NCI-H2171 (cell line): ENCODE measurements around the gene S100A12.

Experiments used
- DNase-seq: peaks from one replicate; lab custom pipeline; 2025; lab: John Stamatoyannopoulos, UW

Gene S100A12

DNA sequence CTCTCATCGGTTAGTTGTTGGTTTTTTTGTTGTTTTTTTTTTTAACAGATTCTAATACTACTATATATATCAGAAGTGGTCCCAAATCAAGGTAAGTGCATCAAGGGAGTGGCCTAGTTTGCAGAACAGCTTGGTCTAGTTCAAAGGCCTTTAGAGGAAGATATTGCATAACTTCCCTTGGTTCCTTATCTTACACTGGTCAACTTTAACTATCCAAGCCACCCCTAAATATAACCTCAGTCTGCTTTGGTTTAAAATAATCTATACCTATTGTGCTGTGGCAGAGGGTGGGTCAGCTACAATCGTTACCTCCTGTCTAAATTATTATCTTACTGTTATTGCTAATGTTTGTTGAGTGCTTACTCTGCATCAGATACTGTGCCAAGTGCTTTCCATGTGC lies 6.9 kb downstream of the S100A12 start:
- DNase-seq, result no peak

DNA sequence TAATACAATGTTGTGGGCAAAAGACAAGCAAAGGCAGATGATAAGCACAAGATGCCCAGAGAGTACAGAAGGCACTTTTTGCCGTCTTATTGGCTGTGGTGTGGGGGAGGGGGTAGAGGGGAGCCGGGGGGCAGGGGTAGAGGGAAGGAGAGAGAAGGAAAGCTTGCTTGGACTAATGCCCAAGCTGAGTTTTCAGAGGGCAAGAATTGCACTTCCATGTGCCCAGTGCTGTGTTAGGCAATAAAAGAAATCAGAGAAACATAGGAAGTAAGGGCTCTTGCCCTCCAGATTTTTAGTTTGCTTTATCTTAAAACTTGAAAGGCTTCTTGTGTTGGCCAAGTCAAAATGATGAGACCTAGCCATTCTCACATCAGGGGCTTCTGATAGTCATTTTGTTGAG lies 8.3 kb downstream of the S100A12 start:
- DNase-seq, result no peak

DNA sequence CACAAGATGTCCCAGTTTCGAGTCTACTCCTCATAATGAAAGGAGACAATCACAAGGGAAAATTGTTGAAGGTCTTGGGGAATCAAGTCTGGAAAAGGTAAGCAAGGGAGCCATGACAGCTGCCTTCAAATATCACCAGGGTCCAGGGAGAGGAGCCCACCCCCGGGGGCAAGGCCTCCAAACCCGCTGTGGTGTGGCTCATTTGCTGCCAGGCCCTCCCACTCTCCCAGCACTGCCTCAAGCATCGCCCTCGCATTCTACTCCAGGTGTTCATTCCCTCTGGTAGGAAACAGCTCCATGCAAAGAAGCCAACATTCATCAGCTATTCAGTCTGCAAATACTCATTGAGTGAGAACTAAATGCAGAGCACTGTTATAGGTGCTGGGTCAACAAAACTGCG lies 9.2 kb downstream of the S100A12 start:
- DNase-seq, result no peak

DNA sequence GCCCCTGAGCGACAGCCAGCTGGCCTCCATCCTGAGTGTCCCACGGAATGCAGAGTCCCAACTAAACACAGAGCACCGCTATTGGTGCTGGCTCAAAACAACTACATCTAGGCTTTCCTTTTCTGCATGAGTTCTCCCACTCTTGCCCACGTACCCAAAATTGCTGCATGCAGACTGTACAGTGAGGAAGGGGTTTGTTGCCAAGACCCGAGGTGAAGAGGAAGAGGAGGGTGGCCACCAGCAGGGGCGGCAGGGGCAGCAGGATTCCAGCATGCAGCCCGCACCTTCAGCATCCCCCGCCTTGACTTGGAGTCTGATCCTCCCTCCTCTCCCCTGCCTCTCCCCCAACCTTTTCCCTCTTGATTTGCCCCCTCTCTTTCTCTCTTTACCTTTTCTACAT lies 9.7 kb downstream of the S100A12 start:
- DNase-seq, result no peak

DNA sequence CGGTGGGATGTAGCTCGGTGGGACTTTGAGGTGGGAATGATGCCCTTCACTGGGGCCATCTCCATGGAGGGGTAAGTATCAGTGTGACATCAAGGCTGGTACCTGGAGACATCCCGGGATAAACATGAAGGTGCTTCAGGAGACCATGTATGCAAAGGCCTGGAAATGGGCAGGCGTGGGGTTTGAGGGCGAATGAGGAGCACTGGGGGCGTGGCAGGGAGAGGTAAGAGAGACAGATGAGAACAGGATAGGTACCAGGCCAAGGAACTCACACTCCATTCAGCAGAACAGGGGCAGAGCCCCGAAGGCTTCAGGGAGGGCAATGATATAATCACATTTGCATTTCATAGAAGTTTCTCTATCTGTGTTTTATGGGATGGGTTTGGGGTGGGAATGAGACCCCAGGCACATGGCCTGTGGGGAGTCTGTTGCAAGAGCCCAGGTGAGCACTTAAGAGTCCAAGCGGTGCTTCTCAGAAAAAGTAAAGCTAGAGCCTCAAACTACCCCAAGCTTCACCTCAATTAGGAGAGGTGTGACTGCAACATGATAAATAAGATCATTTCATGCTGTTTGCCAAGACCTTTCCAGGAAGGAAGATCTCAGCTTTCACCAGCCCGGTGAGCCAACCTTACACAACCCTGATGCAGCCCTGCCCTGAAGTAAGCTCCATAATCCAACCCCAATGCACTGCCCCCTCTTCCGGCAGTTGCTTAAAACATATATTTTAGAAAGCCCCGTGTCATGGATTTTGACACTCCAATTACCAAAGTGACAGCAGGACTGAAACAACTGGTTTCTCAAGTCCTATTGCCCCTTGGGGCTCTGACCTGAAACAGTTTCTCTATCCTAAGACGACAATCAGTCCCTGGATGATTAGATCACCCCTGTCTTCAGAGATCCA lies 10.4 kb downstream of the S100A12 start:
- DNase-seq, result no peak

DNA sequence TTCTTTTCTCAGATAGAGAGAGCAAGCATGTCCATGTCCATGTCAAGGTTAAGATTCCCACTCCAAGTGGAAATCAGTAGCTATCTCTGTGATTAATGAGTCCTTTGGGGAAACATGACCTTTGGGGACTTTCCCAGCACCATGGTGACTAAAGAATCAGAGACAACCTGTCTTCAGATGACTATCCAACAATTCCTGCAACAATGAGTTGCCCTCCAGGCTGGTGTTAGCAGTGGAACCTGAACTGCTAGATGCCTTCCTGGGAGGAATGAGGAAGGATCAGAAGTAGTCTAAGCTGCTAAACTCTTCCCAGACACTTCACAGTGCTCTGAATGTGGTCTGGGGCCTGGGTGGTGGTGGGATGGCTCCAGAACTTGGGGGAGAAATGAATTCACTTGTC lies 11.3 kb downstream of the S100A12 start:
- DNase-seq, result no peak

DNA sequence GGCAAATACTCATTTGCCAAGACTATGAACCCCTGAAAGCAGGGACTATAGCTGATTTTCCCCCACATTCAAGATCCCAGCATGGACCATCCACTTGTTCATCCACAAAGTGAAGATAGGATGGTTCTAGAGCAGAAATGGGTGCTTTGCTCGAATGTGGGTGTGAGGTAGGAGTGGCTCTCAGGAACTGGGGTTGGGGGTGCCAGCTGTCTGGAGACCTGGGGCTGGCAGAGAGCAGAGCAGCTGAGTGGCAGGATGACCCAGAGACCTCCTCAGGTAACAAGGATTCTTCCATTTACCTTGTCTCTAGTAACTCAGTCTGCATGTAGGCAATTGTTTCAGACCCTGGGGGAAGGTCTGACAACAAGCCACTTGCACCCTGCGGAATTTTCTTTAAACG lies 11.8 kb downstream of the S100A12 start:
- no peak for DNase-seq

DNA sequence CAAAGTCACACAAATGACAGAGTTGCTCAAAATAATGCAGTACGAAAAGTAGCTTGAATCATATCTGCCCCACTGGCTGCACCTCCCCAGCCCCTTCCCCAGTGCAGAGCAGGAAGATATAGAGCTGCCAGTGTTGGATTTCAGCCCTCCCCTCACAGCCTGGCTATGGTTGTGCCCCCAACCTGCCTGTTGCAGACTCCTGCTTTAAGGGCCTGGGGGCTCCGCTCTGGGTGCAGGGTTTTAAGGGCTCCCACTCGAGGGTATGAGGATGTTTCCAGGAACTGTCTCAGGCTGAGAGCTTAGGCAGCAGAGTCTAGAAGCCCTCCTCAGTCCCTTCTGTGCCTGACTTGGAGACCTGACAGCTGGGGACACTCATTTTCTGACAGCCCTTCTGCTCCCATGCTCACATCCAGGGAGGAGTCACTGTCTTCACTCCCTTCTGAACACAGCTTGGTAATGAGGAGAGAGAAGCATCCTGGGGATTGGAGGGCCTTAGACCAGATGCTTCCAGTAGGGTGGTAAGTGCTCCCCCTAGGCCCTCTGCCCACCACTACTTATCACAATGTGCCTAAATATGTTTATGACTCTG lies 13.1 kb downstream of the S100A12 start:
- peak; percentile 46 for DNase-seq

DNA sequence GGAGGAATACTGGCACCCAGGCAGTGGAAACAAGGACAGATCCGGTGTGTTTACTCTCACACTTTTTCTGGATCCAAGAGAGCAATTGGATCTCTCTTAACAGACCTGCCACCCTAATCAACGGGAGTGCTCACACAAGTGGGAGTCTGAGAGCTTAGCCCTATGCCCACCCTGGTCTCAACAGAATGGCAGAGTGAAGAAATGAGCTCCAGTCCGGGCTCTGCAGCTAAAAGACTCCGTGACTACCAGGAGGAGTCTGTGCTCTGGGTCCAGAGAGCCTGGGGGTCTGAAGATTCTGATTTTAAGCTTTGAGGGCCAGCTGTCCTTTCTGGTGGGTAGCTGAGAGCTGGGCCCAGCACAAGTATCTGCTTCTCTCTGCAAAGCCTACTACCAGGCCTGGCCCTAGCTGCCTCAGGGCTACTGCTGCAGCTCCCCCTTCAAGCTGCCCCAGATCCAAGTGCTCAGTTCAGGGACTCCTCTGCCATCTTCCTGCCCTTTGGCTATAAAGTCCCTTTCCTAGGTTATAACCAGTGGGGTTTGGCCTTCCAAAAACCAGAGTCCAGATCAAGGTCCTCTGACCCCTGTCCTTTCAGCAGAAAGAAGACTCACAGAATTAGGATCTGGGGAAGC lies 13.8 kb downstream of the S100A12 start:
- DNase-seq, result no peak

DNA sequence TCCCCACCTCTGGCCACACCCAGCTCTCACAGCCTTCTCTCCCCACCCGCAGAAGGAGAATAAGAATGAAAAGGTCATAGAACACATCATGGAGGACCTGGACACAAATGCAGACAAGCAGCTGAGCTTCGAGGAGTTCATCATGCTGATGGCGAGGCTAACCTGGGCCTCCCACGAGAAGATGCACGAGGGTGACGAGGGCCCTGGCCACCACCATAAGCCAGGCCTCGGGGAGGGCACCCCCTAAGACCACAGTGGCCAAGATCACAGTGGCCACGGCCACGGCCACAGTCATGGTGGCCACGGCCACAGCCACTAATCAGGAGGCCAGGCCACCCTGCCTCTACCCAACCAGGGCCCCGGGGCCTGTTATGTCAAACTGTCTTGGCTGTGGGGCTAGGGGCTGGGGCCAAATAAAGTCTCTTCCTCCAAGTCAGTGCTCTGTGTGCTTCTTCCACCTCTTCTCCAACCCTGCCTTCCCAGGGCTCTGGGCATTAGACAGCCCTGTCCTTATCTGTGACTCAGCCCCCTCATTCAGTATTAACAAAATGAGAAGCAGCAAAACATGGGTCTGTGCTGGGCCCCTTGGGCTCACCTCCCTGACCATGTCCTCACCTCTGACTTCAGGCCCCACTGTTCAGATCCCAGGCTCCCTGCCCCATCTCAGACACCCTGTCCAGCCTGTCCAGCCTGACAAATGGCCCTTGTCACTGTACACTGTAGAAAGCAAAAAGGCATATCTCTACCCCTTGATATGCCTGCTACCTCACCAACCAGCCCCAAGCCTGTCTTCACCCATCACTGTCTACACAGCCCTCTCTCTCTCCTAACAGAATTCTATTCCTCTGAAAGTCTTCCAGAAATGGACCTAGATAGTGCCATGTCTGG lies 14.6 kb downstream of the S100A12 start:
- no peak for DNase-seq

DNA sequence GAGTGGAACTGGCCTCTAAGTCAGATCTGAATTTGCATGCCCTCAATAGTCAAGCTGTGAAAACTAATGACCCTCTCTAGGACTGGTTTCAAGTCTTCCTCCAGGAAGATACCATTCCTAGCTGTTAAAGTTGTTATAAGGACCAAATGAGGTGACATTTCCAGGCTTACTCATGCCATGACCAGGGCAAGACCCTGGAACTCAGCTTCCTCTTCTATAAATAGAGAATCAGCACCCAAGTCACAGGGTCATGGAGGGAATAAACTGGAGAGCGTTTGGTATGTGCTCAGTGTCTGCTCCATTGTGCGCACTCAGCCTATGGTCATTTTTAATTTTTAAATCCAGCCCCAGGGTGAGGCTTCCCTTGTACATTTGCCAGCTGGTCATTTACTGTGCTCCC lies 15.2 kb downstream of the S100A12 start:
- no peak for DNase-seq

DNA sequence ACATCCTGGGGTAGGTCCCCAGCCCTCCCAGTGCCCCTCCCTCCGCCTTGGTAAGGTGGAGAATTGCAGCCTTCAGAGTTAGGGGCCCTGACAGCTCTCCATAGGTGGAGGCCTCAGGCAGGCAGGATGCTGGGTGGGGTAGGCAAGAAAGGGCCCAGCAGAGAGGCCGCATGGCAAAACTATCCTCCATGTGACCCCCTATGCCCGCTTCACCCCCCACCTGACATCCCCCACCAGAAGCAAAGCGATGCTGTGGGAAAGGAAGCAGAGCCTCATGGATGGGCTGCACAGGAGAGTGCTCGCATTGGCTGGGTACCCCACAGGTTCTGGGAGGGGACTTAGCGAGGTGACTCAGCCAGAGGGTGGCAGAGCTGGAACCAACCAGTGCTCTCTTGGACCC lies 16.2 kb downstream of the S100A12 start:
- DNase-seq, result no peak

DNA sequence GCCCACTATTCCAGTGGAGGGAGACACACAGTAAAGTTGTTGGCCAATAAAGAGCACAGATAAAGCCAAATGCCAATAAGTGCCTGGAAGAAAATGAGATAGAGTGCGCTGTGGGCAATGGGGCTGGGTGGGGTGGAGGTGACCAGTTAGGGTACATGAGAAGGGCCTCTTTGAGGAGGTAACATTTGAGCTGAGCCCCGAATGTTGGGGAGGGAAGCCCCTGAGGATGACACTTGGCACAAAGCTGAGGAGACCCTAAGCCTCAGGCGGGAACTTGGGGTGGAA lies 16.8 kb downstream of the S100A12 start:
- DNase-seq, result no peak

DNA sequence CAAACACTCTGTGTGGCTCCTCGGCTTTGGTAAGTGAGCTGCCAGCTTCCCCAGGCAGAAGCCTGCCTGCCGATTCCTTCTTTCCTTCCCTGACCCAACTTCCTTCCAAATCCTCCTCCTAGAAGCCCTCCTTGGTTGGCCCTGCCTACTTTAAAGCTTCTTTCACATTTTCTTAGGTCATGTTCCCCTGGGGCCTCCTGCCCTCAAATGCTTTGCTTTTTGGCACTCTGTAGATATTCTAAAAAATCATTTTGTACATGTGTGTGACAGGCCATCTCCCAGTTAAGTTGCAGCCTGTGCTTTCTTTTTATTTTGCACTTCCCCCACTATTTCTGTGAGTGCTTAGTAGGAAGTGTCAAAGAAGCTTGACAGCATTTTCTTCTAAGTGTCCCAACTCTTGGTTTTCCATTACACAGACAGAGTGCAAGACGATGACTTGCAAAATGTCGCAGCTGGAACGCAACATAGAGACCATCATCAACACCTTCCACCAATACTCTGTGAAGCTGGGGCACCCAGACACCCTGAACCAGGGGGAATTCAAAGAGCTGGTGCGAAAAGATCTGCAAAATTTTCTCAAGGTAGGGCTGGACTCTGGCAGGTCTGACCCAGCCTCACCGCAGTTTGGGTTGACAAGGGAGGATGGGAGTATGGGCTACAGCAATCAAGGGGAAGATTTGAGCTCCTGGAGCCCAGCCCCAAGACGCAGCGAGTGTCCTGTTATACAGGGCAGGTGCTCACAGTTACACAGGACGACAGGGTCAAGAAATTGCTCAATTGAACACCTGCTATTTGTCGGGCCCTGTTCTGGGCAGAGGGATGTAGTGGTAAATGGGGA lies 17.3 kb downstream of the S100A12 start, which contains the start of gene S100A9:
Gene S100A9 (plus strand): TSS at position 2 of the 838 bp plus-strand sequence. CDS start 430 bp downstream, at position 432.
- DNase-seq, result no peak

DNA sequence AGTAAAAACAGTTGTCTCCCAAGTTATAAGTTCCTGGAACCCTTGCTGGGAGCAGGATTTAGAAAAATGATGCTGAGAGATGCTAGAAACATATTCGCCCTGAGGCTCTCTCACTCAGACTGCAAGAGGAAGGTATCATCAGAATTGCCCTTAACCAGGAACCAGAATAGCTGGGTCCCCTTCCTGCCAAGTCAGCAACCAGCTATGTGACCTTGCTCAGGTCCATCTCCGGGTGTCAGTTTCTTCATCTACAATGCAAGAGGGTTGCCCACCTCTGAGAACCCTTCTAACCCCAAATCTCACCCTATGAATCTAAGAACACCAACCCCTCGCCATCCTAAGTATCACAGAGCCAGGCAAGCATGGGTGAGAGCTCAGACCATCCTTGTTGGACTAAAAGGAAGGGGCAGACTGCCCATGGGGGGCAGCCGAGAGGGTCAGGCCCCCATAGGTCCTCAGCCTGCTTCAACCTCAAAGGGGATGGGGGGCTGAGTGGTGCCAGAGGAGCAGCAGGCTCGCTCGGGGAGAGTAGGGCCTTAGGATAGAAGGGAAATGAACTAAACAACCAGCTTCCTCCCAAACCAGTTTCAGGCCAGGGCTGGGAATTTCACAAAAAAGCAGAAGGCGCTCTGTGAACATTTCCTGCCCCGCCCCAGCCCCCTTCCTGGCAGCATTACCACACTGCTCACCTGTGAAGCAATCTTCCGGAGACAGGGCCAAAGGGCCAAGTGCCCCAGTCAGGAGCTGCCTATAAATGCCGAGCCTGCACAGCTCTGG lies 18.2 kb downstream of the S100A12 start:
- DNase-seq, result no peak

DNA sequence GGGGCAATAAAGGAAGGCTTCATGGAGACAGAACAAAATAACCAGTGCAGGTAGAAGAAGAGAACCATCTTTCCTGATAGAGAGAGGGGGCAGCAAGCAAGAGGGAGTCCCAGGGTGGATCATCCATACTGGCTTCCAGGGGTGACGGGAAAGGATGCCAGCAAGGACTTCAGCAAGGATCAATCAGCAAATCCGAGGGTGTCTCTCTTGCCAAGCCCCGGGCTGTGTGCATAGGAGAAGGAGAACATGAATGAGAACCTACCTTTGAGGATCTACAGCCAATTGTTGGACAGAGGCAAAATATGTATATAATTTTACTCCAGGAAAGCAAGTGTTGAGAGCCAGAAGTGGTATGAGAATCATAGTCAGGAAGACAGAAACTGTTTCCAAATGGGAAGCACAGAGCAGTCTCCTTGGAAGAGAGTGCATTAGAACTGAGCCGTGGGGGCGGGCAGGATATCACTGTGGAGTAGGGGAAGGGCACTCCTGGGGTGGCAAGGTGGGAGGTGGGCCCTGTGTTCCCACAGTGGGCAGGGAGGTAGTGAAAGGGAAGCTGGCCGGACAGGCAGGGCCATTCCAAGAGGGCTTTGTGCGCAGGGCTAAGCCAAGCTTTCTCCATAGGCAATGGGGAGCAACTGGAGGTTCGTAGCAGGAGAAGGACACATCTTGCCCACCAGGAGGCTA lies 18.9 kb downstream of the S100A12 start:
- DNase-seq, result no peak

DNA sequence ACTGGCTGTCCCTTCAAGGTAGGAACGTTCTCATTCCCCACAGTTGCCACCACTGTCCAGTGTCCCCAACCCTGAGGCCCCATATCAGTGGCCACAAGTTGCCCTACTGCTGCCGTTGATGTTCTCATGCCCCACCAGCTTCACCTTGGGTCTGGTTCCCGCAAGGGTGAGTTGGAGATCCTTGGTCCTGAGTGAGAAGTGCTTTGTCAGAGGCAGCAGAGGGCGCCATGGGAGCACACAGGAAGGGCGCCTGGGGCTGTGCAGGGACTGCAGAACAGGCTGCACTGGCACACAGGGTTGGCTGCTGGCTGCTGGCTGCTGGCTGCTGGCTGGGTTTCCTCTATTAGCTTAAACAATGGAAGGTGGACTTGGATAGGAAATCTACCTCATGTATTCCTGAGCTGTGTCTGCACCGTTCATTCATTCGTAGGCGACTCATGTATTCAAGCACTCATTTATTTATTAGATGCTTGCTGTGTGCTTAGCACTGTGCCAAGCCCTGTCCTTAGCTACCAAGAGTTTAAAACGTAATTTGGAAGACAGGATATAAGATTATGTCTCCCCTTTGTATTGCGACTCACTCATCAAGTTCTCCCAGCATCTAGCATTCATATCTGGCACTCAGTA lies 19.9 kb downstream of the S100A12 start:
- DNase-seq, result peak; percentile 73

DNA sequence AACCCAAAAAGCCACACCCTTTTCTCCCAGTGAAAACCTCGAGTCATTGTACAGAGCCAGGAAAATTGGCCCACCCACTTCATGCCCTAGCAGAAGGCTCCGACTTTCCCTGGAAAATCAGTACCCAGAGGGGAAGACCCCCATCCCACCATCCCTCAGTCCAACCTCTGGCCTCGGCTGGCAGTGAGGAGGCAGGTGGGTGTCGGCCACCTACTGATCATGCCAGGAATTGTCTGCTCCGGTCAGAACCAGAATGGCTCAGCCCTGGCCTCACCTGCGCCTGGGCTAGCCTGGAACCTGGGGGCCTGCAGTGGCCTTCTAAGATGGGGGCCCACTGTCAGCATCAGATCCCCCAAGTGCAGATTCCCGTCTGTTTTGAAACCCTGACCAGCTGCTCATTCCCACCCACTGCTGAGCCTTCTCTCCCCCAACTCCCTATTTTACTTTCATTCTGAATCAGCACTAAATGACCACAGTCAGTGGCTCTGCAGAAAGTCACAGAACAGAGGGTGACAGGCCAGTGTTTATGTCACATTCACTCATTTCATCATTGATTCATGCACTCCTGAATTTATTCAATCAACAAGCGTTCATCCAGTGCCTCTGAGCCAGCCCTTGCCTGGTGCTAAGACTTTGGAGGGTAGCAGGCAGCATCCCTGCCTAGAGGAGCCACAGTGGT lies 20.8 kb downstream of the S100A12 start:
- DNase-seq, result no peak
